B cell (primary cell): Measurements from ENCODE around the gene WNT11. TPM values are rescaled to one million over a fixed set of nuclear protein-coding genes. Genes with fewer than 3 reads are reported as not detected.

ENCODE experiments used
- ATAC-seq: fragments of 200-7000 bp; cut with Tn5 transposase; one replicate; pipeline ENCODE4 v1.10.0; 2021; ENCODE audit warnings: low read depth, mild to moderate bottlenecking, moderate number of reproducible peaks, moderate library complexity
- CTCF ChIA-PET: fragments of 350-600 bp; sonication (Branson Sonifier 250); formaldehyde crosslinking; loops from one replicate; lab custom pipeline; 2021; ENCODE audit warnings: antibody characterized with exemption, inconsistent platforms; lab: Charles Lee
- POLR2A ChIA-PET: fragments of 350-600 bp; sonication (Branson Sonifier 250); formaldehyde crosslinking; loops from one replicate; lab custom pipeline; 2021; ENCODE audit warnings: antibody characterized with exemption; lab: Charles Lee
- DNase-seq: peaks from one replicate; pipeline ENCODE4 v3.0.0; 2013
- H2AFZ ChIP-seq: 2 replicates; pipeline ENCODE4 v1.6.1; 2012; ENCODE audit warnings: mild to moderate bottlenecking, low read depth, low read length; ENCODE audit not compliant: insufficient read depth, poor library complexity, severe bottlenecking
- H3K27ac ChIP-seq, 2 donors: 1 replicate in 1 of 2; 2 replicates in 1 of 2; pipeline ENCODE4 v1.5.1; 2012 to 2013; ENCODE audit warnings: low read length in 2 of 2, mild to moderate bottlenecking in 2 of 2, moderate library complexity in 1 of 2
- H3K27me3 ChIP-seq, 4 experiments: fragments of 200-600 bp in 1 of 4; sonication (generic) in 1 of 4; replicated peaks in 1 of 4; 1 replicate in 2 of 4; 2 replicates in 2 of 4; pipeline versions ENCODE4 v1.6.1 to v1.7.0; 2013 to 2016; ENCODE audit warnings: low read length in 3 of 4, mild to moderate bottlenecking in 2 of 4, mixed read lengths in 1 of 4, moderate library complexity in 1 of 4; ENCODE audit not compliant: insufficient read depth in 4 of 4, control insufficient read depth in 3 of 4; ENCODE audit errors: control extremely low read depth in 1 of 4
- H3K36me3 ChIP-seq, 2 experiments: replicated peaks in 1 of 2; 1 replicate in 1 of 2; 2 replicates in 1 of 2; pipeline versions ENCODE4 v1.6.1 to v1.7.1; 2013; ENCODE audit warnings: low read length in 1 of 2; ENCODE audit not compliant: insufficient read depth in 2 of 2, control insufficient read depth in 1 of 2; ENCODE audit errors: control extremely low read depth in 1 of 2, extremely low read depth in 1 of 2
- H3K4me1 ChIP-seq, 2 donors: fragments of 200-600 bp in 1 of 2; sonication (generic) in 1 of 2; 1 replicate in 1 of 2; 2 replicates in 1 of 2; pipeline versions ENCODE4 v1.5.1 to v1.6.1; 2013 to 2017; ENCODE audit warnings: low read length in 2 of 2; ENCODE audit not compliant: control insufficient read depth in 2 of 2, insufficient read depth in 2 of 2
- H3K4me2 ChIP-seq: replicated peaks from 2 replicates; pipeline ENCODE3; 2012; ENCODE audit warnings: mild to moderate bottlenecking, low read depth, low read length; ENCODE audit not compliant: poor library complexity, severe bottlenecking
- H3K4me3 ChIP-seq, 5 experiments: fragments of 200-600 bp in 1 of 5; sonication (generic) in 1 of 5; 1 replicate in 3 of 5; 2 replicates in 2 of 5; pipeline versions ENCODE4 v1.5.1 to v1.7.0; 2011 to 2016; ENCODE audit warnings: low read length in 4 of 5, mild to moderate bottlenecking in 4 of 5, low read depth in 2 of 5, control low read depth in 1 of 5, moderate library complexity in 1 of 5; ENCODE audit not compliant: insufficient read depth in 1 of 5; ENCODE audit errors: control extremely low read depth in 1 of 5, extremely low read depth in 1 of 5
- H3K79me2 ChIP-seq: fragments of 200-600 bp; sonication (generic); one replicate; pipeline ENCODE4 v1.6.0; 2016; ENCODE audit warnings: low read length; ENCODE audit not compliant: control insufficient read depth, insufficient read depth
- H3K9ac ChIP-seq: fragments of 200-600 bp; sonication (generic); 2 replicates; pipeline ENCODE4 v1.6.1; 2017; ENCODE audit warnings: mild to moderate bottlenecking, low read length, moderate library complexity
- H3K9me3 ChIP-seq, 3 donors: one replicate each; pipeline versions ENCODE4 v1.6.1 to v1.7.1; 2013; ENCODE audit warnings: low read length in 2 of 3; ENCODE audit not compliant: control insufficient read depth in 2 of 3, insufficient read depth in 1 of 3; ENCODE audit errors: control extremely low read depth in 1 of 3
- H4K20me1 ChIP-seq: 2 replicates; pipeline ENCODE4 v1.6.0; 2012; ENCODE audit warnings: mild to moderate bottlenecking, low read length; ENCODE audit not compliant: insufficient read depth, control insufficient read depth, poor library complexity, severe bottlenecking
- H3K27ac Mint-ChIP-seq: one replicate; pipeline ENCODE4 v1.8.0; 2021; ENCODE audit warnings: mixed read lengths
- H3K27me3 Mint-ChIP-seq: one replicate; pipeline ENCODE4 v1.8.0; 2021; ENCODE audit warnings: mixed read lengths
- H3K4me1 Mint-ChIP-seq: one replicate; pipeline ENCODE4 v1.8.0; 2021; ENCODE audit warnings: mixed read lengths
- H3K4me3 Mint-ChIP-seq: one replicate; pipeline ENCODE4 v1.8.0; 2021; ENCODE audit warnings: mixed read lengths
- H3K9me3 Mint-ChIP-seq: one replicate; pipeline ENCODE4 v1.8.0; 2022; ENCODE audit warnings: mixed read lengths; ENCODE audit not compliant: insufficient read depth
- CTCF ChIP-seq: fragments of 200-600 bp; IDR thresholded peaks from one replicate; pipeline ENCODE4 v1.8.0; 2022; ENCODE audit warnings: antibody characterized with exemption, mild to moderate bottlenecking
- EZH2 ChIP-seq: IDR thresholded peaks from 2 replicates; pipeline ENCODE4 v1.6.1; 2012; ENCODE audit warnings: borderline replicate concordance, low read depth, mild to moderate bottlenecking, moderate library complexity, low read length; ENCODE audit not compliant: insufficient read depth, poor library complexity, severe bottlenecking
- WGBS: methylation state at CpG from one replicate; pipeline ENCODE4 v1.1.5; 2013; ENCODE audit warnings: missing lambda C conversion rate; ENCODE audit not compliant: insufficient coverage; 5-methylcytosine and 5-hydroxymethylcytosine counted together
- intact Hi-C: fragments of 100-400 bp; cut with micrococcal nuclease; formaldehyde crosslinking; loops from one replicate; pipeline ENCODE4 v1.10.0; 2022
- polyA plus RNA-seq: library from polyadenylated mRNA; depleted of rRNA; stranded (reverse); fragments of >200 nt; gene quantifications from 2 replicates; pipeline ENCODE4 v1.2.3, GENCODE V29; 2012
- total RNA-seq, 2 donors: library from RNA; stranded (reverse); fragments of 120-200 nt in 1 of 2; gene quantifications; 1 replicate in 1 of 2; 2 replicates in 1 of 2; pipeline versions ENCODE4 v1.2.3 to v1.2.4, GENCODE V29; 2013 to 2022

Gene WNT11
- total and polyA plus RNA-seq, 2 donors (not counting 1 experiment from before 2014, with no cell fraction given) = 0.39 TPM; not detected in 1

DNA sequence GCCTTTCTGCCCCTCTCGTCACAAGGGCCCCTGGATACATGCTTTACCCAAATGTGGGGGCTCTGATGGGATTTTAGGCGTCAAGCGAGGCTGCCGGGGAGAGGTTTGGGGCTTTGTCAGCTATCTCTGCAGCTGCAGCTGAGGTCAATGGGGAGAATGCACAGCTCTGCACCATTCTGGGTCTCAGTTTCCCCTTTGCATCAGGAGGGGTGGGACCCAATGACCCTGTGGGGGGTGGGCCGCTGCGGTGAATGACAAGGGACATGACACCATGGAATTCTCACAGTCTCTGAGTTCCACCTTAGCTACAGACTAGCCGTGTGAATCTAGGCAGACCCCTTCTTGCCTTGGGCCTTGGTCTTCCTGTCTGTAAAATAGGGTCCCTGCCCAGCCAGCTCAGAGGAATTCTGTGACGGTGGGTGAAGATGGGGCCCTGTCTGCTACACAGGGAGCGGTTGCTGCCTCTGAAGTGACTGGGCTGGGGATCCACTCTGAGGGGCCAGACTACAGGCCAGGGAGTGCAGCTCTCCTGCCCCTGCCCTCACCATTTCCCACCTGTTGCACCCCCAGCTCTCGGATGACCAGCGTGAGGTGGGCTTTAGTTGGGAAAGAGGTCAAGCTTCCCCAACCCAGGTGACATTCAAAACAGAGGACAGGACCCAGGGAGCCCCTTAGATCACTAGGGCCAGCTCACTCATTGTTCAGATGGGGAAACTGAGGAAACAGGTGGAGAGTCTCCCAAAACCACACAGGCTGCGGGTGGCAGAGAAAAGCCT lies 35.9 kb upstream of the WNT11 start:
- H3K9me3 ChIP-seq = no peaks in the 10 kb centered on the region
- H3K36me3 ChIP-seq = no peaks in the 10 kb centered on the region
- WGBS = 93% methylated on average over 9 of the region's 12 CpGs
- ATAC-seq (no peak), DNase-seq (no peak)
- no peak overlapping the region for H3K27ac Mint-ChIP-seq
- ChIA-PET POLR2A (no interaction called here), CTCF (interaction anchor here (0.6 kb wide), 1 partner anchor 77 kb away, joined by 3 read pairs; no protein-coding TSS in a partner anchor)
- H3K27me3 ChIP-seq = no peaks in the 10 kb centered on the region
- intact Hi-C loops = no loop called here
- no peak for TF ChIP-seq CTCF
- TF ChIP-seq EZH2 = no peak
- no peak overlapping the region for H3K4me3 ChIP-seq
- no peaks in the 10 kb centered on the region for H3K79me2 ChIP-seq
- no peak overlapping the region for H3K4me2 ChIP-seq
- no peak overlapping the region for H3K9ac ChIP-seq
- no peaks in the 10 kb centered on the region for H3K4me1 Mint-ChIP-seq
- H4K20me1 ChIP-seq = no peaks in the 10 kb centered on the region
- H3K27me3 Mint-ChIP-seq = no peaks in the 10 kb centered on the region
- no peak overlapping the region for H3K27ac ChIP-seq
- no peak overlapping the region for H2AFZ ChIP-seq
- H3K4me1 ChIP-seq = no peaks in the 10 kb centered on the region
- H3K4me3 Mint-ChIP-seq = no peak overlapping the region
- no peaks in the 10 kb centered on the region for H3K9me3 Mint-ChIP-seq

DNA sequence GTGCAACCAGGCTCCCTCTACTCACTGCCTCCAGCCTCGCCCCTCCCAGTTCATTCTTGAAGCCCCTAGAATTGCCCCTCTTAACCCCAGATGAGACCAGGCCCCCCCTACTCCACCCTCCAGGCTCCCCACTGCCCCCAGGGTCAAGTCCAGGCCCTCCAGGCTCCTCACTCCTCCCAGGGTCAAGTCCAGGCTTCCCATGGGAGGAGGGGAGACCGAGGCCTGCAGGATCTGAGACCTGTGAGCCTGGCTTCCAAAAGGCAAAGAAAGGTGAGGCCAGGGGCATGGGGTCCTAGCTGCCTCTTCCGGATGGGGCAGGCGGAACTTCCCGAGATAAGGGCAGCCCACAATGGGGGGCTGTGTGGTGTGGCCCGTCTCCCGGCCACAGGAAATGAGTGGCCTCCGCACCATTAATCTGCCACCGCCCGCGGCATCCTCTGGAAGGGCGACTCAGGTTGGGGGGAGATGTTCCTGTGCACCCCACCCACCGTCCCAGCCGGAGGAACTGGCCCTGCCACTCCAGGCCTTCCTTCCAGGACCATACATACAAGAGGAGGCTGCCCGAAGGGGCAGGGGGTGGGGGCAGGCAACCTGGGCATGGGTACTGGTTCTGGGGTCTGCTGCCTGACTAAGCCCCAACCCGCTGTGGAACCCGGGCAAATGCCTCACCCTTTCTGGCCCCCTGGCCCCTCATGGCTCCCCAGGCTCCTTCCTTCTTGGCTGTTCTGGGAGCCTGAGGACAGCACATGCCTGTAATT lies 35.1 kb upstream of the WNT11 start:
- H3K79me2 ChIP-seq = no peaks in the 10 kb centered on the region
- no peak overlapping the region for H3K27ac ChIP-seq
- DNase-seq (no peak), ATAC-seq (no peak)
- Mint-ChIP-seq H3K27me3 (no peaks in the 10 kb centered on the region), H3K4me1 (peaks cover 3% of the 10 kb centered on the region), H3K27ac (no peak overlapping the region), H3K9me3 (no peaks in the 10 kb centered on the region), H3K4me3 (no peak overlapping the region)
- ChIA-PET CTCF (no interaction called here), POLR2A (no interaction called here)
- peaks cover 0 to 3% of the 10 kb centered on the region in 2 donors for H3K4me1 ChIP-seq
- no peak overlapping the region for H3K4me2 ChIP-seq
- intact Hi-C loops = no loop called here
- no peaks in the 10 kb centered on the region for H3K36me3 ChIP-seq
- no peak for TF ChIP-seq EZH2
- TF ChIP-seq CTCF = no peak
- H3K4me3 ChIP-seq = no peak overlapping the region
- WGBS = 72% methylated on average over 16 of the region's 17 CpGs
- no peaks in the 10 kb centered on the region for H3K27me3 ChIP-seq
- no peak overlapping the region for H2AFZ ChIP-seq
- no peaks in the 10 kb centered on the region for H4K20me1 ChIP-seq
- H3K9me3 ChIP-seq = no peaks in the 10 kb centered on the region
- no peak overlapping the region for H3K9ac ChIP-seq
